Skeletal muscle satellite cell (primary cell): ENCODE results near the gene CELSR1.
"Not testable (repeated sequence)": the region's sequence is repeated elsewhere in the genome, so short reads cannot be mapped to it uniquely, and the experiment has no call there.

Source experiments
- H3K27me3 ChIP-seq: 2 replicates; pipeline ENCODE4 v1.7.0; 2013; ENCODE audit warnings: low read length; ENCODE audit not compliant: control insufficient read depth, insufficient read depth
- H3K36me3 ChIP-seq: 2 replicates; pipeline ENCODE4 v1.7.0; 2013; ENCODE audit warnings: mild to moderate bottlenecking, control low read depth, low read length; ENCODE audit not compliant: insufficient read depth
- H3K4me1 ChIP-seq: 2 replicates; pipeline ENCODE4 v1.7.0; 2013; ENCODE audit warnings: low read length; ENCODE audit not compliant: control insufficient read depth, insufficient read depth
- H3K4me2 ChIP-seq: 2 replicates; pipeline ENCODE4 v1.7.0; 2013; ENCODE audit warnings: mild to moderate bottlenecking, low read length
- H3K4me3 ChIP-seq: 2 replicates; pipeline ENCODE4 v1.7.0; 2013; ENCODE audit warnings: low read length
- H3K9ac ChIP-seq: 2 replicates; pipeline ENCODE4 v1.7.0; 2013; ENCODE audit warnings: mild to moderate bottlenecking, low read depth, low read length, moderate library complexity
- H3K9me3 ChIP-seq: replicated peaks from 2 replicates; pipeline ENCODE4 v1.7.0; 2013; ENCODE audit warnings: mild to moderate bottlenecking, control low read depth, low read length

CELSR1 gene

GRCh38 chr22:46312848-46313247 is 224.6 kb downstream of the CELSR1 start:
- H3K4me2 ChIP-seq, H3K27me3 ChIP-seq, H3K4me3 ChIP-seq, H3K9me3 ChIP-seq, H3K9ac ChIP-seq, H3K4me1 ChIP-seq: not testable (repeated sequence)
- peaks cover 38% of the 10 kb centered on the region for H3K36me3 ChIP-seq

- peaks cover 34% of the 10 kb centered on the region for H3K36me3 ChIP-seq
- no peak overlapping the region for H3K4me3 ChIP-seq
- no peaks in the 10 kb centered on the region for H3K27me3 ChIP-seq
- no peak overlapping the region for H3K4me2 ChIP-seq
- no peak overlapping the region for H3K9ac ChIP-seq
- no peaks in the 10 kb centered on the region for H3K4me1 ChIP-seq
- no peaks in the 10 kb centered on the region for H3K9me3 ChIP-seq
Observed at GRCh38 chr22:46312056-46312455, 225.4 kb downstream of the CELSR1 start.
